ENCODE data around the gene THAP4.
"Not testable (repeated sequence)": the region's sequence is repeated elsewhere in the genome, so short reads cannot be mapped to it uniquely, and the experiment has no call there.

The THAP4 gene

DNA sequence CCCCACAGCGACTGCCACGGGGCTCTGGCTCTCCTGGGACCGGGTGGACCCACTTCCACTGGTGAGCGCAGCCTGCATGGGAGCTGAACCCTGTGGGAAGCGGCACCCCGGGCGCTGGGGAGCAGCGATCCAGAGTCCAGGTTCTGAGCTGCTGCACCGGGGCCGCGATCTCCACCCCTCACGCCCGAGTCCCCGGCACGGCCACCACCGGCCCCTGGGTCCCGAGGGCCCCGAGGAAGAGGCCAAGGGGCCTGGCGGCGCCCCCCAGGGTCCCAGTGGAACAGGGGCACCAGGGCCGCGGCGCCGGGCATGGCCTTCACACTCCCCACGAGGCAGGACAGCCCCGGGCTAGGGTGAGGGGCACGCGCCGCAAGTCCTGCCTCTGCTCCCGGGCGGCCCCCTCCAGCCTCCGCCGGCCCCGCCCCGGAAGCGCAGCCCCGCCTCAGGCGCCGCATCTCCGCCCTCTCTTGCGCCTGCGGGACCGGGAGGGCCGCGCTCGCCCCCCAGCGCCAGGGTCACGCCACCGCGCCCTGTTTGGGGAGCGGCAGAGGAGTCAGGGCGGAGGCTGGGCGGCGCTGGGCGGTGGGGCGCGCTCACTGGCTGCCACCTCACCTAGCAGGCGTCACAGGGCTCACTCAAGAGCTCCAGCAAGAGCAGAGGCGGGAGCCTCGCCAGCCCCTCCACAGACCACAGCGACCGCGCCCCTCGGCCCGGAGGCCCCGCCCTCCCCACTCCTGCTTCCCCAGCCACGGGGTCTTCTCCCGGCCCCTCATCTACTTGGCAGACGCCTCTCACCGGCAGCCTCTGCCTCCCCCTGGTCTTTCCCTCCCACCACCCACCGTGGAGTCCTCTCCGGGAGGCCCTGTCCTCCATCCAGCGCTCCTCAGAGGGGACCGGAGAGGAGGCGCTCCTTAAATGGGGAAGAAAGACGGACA is 26.8 kb downstream of the THAP4 start:
- peak; percentile 88 for DNase-seq

DNA sequence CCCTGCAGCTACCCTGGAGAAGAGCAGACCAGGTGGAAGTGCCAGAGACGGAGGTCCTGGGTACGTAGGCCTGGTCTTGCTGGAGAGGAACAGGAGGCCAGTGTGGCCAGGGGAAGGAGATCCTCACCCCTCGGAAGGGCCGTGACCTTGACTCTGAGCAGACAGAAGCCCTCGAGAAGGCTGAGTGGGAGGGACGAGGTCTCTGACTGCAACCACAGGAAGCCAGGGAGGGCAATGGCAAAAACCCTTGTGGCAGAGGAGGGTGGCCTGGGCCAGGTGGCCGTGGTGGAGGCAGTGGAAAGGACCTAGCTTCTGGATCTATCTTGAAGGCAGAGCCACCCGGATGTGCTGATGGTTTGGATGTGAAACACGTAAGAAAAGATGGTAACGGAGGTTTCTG is 28.1 kb downstream of the THAP4 start:
- no peak for DNase-seq

DNA sequence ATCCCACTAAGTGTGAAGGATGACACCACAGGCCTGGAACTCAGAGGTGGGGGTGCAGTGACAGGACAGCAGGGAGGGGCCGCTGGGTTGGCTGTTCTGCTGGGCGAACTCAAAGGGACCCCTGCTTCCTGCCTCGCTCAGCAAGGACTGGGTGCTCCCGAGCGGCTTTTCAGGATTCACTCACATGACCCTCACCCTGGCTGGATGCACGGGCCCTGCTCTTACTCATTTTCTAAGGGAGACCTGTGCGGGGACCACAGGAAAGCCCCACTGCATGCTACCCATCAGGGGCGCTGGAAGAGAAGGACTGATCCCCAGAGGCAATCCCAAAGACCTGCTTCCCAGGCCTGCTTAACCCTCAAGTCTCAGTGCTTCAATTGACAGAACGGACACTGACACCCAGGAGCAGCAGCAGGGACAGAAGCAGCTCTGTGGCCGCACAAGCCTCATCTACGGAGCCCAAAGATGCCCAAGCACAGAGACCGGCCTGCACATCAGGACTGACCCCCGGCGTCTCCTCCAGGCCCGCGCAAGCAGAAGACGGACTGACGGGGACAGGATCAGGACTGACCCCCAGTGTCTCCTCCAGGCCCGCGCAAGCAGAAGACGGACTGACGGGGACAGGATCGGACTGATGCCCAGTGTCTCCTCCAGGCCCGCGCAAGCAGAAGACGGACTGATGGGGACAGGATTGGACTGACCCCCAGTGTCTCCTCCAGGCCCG is 29.6 kb downstream of the THAP4 start:
- no peak for DNase-seq

DNA sequence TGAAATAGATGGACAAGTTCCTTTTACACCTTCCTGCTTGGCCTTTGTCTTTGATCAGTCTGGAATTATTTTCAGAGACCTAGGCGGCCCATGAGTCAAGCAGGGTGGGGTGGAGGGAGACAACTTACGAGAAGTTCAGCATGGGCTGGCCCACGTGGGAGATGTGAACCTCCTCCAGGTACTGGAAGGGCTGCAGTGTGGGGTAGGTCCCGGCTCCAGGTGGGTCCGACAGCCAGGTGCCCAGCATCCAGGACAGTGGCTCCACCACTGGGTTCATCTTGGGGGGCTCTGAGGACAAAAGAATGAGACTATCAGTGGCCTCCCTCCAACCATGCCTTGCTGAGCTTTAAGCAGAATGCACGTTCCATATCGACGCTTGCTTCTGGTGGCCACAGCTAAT is 30.8 kb downstream of the THAP4 start:
- DNase-seq = no peak

DNA sequence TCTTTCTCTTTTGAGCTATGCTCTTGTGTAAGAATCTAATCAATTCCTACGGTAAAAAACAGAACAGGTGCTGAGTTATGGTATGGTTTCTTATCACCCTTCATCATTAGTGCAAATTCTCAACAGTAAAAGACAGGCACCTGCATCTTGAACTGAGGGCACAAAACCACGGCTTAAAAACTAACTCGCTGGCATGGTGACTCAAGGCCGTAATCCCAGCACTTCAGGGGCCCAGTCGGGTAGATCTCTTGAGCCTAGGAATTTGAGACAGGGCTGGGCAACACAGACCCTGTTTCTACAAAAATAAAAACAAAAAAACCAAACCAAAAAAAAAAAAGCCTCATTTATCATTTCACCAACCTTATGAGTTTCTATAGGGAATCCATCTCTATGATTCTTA is 33.3 kb downstream of the THAP4 start:
- no peak for DNase-seq

DNA sequence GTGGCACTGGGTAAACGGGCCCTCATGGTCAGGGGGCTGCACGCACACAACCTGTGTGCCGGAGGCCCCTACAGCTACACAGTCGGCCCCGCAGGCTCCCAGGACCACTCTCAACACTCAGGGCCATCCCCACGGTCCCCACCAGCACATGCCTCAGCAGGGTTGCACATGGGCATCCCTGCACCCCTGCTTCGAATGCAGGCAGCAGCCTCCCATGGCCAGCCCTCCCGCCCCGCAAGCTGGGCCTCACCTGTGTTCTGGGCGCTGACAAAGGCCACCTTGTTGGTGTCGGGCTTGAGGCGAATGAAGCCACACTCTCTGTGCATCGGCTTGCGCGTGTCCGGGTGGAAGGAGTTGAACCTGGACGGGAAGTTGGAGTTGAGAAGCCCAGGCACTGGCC is 34.2 kb downstream of the THAP4 start:
- no peak for DNase-seq

DNA sequence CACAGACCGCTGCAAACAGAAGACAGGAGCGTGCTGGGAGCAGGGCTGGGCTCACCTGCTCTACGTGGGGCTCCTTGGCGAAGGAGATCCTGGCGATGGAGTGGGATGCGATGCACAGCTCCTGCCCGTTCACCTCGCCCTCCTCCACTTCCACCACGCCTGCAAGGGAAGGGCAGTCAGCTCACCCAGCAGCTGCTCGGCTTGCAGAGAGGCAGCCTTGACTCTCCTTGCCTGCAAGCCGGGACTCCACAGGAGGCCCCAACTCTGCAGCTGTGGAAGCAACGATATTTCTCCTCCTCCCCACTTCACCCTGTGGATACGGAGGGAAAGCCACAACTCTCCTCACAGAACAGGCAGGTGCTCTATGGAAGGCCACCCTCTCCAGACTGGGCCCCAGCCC is 35.1 kb downstream of the THAP4 start:
- no peak for DNase-seq

DNA sequence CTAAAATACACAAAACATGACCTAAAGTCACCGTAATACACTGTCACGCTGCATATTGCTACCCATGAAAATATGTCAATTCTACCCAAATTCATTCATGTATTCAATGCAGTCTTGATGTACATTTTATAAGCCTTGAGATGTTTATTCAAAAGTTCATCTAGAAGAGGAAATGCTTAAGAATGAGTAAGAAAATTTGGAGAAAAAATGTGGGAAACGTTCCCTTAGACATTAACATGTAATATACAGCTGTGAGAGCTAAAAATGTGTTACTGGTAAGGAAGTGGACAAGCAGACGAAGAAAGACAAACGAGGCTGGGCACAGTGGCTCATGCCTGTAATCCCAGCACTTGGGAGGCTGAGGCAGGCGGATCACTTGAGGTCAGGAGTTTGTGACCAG is 37.3 kb downstream of the THAP4 start:
- DNase-seq = no peak

DNA sequence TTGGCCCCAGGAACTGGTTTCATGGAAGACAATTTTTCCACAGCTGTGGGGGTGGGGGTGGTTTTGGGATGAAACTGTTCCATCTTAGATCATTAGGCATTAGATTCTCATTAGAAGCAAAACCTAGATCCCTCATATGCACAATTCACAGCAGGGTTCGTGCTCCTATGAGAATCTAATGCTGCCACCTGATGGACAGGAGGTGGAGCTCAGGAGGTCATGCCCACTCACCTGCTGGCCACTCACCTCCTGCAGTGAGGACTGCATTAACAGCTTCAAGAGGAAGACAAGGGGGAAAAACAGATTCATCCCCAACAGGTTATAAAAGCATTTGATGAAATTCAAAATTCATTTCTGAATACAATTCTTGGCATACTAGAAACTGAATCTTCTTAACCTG is 38.5 kb downstream of the THAP4 start:
- DNase-seq = no peak

DNA sequence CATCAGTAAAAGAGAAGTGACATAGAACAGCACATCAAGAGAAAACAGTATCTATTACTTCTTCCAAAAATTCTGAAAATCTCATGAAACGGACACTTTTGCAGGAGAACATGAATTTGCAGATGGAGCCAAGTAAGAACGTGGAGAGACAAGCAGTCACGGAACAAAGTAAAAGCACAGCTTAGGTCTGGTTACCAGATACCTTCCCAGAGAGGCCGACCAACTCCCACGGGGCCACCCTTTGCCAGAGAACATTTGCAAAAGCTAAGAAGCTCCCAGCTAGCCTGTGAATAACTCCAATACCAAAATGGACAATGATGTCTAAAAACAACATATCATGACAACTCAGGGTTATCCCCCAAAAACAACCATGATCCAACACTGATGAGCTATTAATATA is 38.9 kb downstream of the THAP4 start:
- DNase-seq = no peak

DNA sequence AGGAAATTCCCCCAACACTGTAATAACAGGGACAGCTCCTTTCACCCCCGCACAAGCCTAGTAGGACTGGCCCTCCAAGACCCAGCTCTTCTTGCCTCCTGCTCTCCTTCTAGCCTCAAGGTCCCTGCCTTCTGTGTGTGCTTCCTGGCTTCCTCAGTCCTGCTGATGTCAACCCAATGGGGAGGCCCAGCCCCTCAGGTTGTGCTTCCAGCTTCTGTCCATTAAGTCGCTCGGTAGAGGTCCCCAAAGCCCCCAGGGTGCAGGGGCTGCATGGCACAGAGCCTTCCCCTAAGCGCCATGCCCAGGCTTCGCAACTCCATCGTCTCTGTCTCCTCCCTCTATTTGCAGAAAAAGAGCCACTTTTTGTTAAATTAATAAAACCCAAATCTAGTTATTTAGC is 39.4 kb downstream of the THAP4 start:
- DNase-seq = no peak

DNA sequence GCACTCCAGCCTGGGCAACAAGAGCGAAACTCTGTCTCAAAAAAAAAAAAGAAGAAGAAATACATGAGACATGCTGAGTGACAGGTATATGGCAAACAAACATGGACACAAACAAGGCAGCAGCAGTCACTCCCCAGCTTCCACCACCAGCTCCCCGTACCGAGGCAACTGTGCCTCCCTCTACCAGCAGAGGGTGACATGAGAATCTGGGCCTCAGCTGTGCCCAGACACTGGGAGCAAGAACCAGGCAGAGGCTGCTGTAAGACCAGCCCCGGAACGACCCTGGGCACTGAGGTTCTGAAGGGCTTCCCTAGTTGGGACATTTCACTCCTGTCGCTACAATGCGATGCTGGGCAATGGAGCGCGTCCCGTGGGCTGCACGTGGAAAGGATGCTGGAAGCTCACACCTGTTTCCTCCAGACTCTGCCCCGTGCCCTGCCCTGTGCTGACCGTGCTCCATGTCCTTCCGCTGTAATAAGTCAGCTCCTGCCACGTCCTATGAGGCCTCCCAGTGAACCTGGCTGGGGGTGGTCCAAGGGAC is 41.3 kb downstream of the THAP4 start:
- DNase-seq = no peak

DNA sequence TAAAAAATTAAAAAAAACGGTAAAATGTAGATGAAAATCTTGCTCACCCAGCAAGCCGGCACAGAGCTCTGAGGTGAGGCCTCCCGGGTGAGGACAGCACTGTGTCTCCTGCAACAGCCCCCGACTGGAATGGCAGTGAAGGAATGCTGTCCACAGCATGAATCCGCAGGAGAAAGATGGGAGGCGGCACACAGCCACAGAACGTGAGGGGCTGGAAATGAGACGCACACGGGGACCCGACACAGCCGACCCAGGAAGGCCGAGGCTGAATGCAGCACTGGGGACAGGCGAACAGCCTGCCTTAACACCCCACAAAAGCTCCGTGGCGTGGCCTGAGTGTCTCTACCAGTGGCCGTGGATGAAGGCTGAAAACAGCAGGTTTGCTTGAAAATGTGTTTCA is 43.7 kb downstream of the THAP4 start:
- DNase-seq = no peak

DNA sequence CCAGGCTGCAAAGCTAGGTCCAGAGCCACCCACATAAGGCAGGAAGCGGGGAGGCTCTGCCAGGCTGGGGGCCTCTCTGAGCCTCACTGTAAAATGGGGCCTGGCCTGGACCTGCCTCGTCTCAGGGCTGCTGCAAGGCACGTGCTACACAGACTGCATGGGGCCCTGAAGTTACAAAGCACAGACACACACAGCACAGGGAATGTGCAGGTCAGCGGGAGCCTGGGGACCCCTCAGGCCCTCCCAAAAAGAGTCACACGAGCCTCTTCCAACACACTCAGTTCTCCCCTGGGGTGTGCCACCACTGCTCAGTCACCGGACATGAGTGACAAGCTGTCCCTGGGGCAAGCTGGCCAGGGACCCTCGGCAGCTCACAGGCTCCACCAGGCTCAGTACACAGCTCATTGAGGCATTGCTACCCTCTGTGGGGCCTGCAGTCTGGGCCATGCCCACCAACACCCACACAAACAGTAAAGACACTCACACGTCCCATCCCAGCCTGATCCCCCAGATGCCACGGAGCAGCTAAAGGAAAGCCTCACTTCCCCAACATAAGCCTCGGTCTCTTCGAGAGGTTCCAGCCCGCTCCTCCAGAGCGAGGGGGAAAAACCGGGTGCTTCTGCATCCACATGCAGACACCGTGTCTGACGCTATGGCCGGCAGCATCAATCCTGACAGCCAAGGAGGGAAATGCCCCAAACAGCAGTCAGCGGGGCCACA is 44.7 kb downstream of the THAP4 start:
- no peak for DNase-seq

DNA sequence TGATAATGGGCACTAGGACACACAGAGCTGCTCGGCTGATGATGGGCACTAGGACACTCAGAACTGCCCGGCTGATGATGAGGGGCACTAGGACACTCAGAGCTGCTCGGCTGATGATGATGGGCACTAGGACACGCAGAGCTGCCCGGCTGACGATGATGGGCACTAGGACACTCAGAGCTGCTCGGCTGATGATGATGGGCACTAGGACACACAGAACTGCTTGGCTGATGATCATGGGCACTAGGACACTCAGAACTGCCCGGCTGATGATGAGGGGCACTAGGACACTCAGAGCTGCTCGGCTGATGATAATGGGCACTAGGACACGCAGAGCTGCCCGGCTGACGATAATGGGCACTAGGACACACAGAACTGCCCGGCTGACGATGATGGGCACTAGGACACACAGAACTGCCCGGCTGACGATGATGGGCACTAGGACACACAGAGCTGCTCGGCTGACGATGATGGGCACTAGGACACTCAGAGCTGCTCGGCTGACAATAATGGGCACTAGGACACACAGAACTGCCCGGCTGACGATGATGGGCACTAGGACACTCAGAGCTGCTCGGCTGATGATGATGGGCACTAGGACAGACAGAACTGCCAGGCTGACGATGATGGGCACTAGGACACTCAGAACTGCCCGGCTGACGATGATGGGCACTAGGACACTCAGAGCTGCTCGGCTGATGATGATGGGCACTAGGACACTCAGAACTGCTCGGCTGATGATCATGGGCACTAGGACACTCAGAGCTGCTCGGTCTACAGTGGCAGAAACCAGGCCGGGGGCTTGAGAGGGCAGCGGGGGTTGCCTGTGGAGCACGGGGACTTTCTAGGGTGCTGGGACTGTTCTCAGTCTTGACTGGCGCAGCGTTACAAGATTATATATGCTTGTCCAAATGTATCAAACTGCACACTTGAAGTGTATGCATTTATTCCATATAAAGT is 46.2 kb downstream of the THAP4 start:
- not testable (repeated sequence) for DNase-seq

DNA sequence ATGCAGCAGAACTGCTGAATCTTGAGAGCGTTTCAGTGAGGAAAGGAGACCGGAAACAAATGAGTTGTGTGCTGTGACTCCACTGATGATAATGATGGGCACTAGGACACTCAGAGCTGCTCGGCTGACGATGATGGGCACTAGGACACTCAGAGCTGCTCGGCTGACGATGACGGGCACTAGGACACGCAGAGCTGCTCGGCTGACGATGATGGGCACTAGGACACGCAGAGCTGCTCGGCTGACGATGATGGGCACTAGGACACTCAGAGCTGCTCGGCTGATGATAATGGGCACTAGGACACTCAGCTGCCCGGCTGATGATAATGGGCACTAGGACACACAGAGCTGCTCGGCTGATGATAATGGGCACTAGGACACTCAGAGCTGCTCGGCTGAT is 47.1 kb downstream of the THAP4 start:
- DNase-seq = not testable (repeated sequence)

DNA sequence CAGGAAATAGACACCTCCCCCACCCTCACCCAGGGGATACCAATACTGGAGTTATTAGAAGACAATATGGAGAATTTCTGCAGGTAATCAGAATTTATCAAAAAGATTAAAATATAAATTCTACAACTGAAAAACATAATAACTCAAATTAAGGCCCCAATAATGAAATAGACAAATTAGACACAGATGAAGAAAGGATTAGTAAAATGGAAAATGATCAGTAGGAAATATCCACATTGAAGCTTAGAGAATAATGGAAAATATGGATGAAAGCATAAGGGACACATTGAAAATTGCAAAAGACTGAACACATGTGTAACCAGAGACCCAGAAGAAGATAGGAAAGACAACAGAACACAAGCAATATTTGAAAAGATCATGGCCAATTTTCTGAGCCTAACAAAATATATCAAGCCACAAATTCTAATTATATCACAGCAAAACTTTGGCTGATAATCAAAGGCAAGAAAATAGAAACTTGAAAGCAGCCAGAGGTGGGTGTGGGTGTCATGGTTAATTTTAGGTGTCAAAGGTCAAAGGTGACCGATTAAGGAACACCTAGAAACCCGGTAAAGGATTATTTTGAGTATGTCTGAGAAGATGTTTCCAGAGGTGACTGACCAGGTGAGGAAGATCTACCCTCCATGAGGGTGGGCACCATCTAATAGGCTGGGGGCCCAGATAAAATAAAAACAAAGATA is 50.2 kb downstream of the THAP4 start:
- no peak for DNase-seq

DNA sequence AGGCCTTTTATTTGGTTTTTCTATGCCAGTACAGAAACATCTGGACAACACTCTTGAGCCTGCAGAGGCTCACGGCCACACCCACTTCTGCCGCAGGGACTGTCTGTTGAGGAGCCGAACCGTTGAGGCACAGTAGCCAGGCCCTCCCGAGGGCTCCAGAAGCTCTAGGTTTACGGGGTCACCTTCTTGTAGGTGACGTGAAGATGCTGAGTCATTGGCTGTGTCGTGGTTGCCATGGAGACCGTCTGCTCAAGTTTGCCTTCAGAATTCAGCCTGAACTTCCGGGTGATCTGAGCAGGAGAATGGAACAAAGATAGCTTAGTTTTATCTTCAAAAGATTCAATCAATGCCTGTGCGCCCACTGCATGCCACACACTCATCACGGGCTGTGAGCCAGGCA is 52.5 kb downstream of the THAP4 start:
- no peak for DNase-seq

DNA sequence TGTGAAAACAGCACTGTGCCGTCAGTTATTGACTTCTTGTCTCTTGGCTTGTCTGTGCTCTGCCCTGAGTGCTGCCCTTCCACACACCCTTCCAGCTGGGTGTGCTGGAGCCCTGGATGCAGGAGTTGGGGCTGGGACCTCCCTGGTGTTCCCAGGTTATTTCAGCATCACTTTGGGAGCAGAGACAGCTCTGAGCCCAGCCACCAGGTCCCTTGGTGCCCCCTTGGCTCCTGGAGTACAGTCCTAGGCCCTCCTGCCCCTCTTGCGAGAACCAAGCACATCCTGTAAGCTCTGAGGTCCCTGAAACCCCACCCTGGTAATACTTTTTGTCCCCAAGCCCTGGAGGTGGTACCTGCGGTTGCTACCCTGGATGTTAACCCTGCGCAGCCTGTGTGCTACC is 54.2 kb downstream of the THAP4 start:
- no peak for DNase-seq

DNA sequence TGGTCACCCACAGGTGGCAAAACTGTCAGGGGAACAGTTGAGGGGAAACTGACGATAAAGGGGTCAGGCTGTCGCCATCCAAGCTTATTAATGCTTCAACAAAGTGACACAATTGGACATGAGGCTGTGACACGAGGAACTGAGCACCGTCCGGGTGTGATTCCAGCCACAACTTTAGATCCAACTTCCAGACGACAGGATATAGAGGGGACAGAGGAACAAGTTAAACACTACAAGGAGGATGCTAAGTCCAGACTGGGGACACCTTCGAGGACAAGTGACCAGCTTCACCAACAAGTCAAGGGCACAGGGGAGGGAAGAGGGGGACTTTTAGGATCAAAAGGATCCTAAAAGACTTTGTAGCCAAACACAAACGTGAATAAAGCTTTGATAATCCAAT is 54.6 kb downstream of the THAP4 start:
- DNase-seq = no peak

DNA sequence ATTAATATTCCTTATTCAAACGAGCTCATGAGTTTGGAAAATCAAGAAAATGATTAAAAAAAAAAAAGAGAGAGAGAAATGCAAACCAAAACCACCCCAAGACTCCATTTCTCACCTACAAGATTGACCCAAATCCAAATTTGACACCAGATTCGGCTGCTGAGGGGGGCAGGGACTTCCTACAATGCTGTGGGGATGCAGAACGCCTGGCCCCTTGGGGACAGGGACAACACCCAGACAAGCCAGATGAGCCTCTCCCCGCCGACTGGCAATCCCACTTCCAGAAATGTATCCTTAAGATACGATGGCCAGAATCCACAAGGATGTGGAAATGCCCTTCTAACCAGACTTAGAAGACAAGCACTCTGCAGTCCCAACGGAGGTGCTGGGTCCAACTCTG is 57.7 kb downstream of the THAP4 start:
- DNase-seq = no peak

All from activated gamma-delta T cell treated with Interleukin-2 at 50 U/mL for 16 hours (primary cell).